Measurements from ENCODE around the gene SLC27A4.

The SLC27A4 gene

DNA sequence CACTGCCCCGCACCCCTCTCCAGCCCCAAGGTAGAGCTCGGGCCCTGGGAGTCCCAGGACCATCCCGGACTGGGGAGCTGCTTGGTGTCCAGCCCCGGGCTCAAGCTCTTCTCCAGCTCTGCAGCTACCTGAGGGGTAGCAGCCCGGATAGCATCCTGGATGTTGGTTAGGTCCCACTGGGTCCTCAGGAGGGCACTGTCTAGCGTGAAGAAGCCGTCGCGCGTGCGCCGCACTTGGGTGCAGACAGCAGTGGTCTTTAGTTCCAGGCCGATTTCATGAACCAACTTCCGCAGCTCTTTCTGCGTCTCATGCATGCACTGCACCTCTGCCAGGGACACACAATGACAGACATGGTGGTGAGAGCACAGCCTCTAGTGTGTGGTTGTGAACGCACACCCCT, 30.8 kb upstream of the SLC27A4 start:
- no peaks in the 10 kb centered on the region for H3K27me3 ChIP-seq (ENCODE audit: insufficient read depth, poor library complexity, severe bottlenecking)
- DNase-seq (ENCODE audit: low read depth in 1 of 2, low spot score in 1 of 2): no peak
- TF ChIP-seq, protein P1, sequence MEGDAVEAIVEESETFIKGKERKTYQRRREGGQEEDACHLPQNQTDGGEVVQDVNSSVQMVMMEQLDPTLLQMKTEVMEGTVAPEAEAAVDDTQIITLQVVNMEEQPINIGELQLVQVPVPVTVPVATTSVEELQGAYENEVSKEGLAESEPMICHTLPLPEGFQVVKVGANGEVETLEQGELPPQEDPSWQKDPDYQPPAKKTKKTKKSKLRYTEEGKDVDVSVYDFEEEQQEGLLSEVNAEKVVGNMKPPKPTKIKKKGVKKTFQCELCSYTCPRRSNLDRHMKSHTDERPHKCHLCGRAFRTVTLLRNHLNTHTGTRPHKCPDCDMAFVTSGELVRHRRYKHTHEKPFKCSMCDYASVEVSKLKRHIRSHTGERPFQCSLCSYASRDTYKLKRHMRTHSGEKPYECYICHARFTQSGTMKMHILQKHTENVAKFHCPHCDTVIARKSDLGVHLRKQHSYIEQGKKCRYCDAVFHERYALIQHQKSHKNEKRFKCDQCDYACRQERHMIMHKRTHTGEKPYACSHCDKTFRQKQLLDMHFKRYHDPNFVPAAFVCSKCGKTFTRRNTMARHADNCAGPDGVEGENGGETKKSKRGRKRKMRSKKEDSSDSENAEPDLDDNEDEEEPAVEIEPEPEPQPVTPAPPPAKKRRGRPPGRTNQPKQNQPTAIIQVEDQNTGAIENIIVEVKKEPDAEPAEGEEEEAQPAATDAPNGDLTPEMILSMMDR (IDR thresholded peaks at IDR 0.05; ENCODE audit: insufficient read depth, low read length): no peak
- no peak for TF ChIP-seq SPI1 (IDR thresholded peaks at IDR 0.05; ENCODE audit: borderline replicate concordance, low read depth)
- no peak for TF ChIP-seq GABPA (IDR thresholded peaks at IDR 0.05; ENCODE audit: low read depth)
- no peak for TF ChIP-seq POLR2AphosphoS5 (IDR thresholded peaks at IDR 0.05; ENCODE audit: low read depth)
- TF ChIP-seq, protein P2, sequence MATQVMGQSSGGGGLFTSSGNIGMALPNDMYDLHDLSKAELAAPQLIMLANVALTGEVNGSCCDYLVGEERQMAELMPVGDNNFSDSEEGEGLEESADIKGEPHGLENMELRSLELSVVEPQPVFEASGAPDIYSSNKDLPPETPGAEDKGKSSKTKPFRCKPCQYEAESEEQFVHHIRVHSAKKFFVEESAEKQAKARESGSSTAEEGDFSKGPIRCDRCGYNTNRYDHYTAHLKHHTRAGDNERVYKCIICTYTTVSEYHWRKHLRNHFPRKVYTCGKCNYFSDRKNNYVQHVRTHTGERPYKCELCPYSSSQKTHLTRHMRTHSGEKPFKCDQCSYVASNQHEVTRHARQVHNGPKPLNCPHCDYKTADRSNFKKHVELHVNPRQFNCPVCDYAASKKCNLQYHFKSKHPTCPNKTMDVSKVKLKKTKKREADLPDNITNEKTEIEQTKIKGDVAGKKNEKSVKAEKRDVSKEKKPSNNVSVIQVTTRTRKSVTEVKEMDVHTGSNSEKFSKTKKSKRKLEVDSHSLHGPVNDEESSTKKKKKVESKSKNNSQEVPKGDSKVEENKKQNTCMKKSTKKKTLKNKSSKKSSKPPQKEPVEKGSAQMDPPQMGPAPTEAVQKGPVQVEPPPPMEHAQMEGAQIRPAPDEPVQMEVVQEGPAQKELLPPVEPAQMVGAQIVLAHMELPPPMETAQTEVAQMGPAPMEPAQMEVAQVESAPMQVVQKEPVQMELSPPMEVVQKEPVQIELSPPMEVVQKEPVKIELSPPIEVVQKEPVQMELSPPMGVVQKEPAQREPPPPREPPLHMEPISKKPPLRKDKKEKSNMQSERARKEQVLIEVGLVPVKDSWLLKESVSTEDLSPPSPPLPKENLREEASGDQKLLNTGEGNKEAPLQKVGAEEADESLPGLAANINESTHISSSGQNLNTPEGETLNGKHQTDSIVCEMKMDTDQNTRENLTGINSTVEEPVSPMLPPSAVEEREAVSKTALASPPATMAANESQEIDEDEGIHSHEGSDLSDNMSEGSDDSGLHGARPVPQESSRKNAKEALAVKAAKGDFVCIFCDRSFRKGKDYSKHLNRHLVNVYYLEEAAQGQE (IDR thresholded peaks at IDR 0.05; ENCODE audit: insufficient replicate concordance, low read depth): no peak
- no peak overlapping the region for H3K27ac ChIP-seq (replicated peaks)
- no peak overlapping the region for H3K4me3 ChIP-seq (replicated peaks; ENCODE audit: insufficient read depth, low read length)

DNA sequence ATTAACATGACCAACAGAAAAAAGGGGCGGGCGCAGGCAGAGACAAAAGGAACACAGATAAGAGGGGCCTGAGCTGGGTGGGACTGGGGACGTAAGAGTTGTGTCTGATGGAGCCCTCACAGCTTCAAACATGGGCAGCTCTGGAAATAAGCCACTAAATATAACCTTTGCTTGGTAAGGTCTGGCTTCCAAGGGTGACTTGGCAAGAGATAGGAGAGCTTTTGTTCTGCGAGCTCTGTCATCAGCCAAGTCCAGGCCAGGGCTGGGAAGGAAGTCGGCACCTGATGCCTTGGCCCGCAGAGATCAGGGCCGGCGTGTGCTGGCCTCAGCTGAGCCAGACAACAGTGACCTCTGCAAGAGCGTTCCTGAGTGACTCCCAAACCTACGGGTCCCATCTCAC, 29.9 kb upstream of the SLC27A4 start:
- no peak overlapping the region for H3K27ac ChIP-seq (replicated peaks)
- TF ChIP-seq POLR2AphosphoS5 (IDR thresholded peaks at IDR 0.05; ENCODE audit: low read depth) (no peak), GABPA (IDR thresholded peaks at IDR 0.05; ENCODE audit: low read depth) (no peak), SPI1 (IDR thresholded peaks at IDR 0.05; ENCODE audit: borderline replicate concordance, low read depth) (no peak)
- TF ChIP-seq, protein P2 (IDR thresholded peaks at IDR 0.05; ENCODE audit: insufficient replicate concordance, low read depth): no peak
- TF ChIP-seq, protein P1 (IDR thresholded peaks at IDR 0.05; ENCODE audit: insufficient read depth, low read length): no peak
- H3K4me3 ChIP-seq (replicated peaks; ENCODE audit: insufficient read depth, low read length): no peak overlapping the region
- no peak for DNase-seq (ENCODE audit: low read depth in 1 of 2, low spot score in 1 of 2)
- H3K27me3 ChIP-seq (ENCODE audit: insufficient read depth, poor library complexity, severe bottlenecking): no peaks in the 10 kb centered on the region

DNA sequence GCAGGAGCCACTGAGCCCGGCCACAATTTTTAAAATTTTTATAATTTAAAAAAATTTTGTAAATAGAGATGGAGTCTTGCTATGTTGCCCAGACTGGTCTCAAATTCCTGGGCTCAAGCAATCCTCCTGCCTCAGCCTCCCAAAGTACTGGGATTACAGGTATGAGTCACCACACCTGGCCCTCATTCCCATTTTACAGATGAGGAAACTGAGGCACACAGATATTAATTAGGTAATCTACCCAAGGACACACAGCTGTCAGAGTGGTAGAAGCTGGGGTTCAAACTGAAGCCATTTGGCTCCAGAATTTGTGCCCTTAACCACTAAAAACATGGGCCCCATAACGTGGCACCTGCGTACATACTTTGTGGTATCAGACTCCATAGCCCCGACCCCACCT, 25.6 kb upstream of the SLC27A4 start:
- no peak for DNase-seq (ENCODE audit: low read depth in 1 of 2, low spot score in 1 of 2)
- Histone ChIP-seq H3K4me3 (replicated peaks; ENCODE audit: insufficient read depth, low read length) (no peak overlapping the region), H3K27ac (replicated peaks) (no peak overlapping the region), H3K27me3 (ENCODE audit: insufficient read depth, poor library complexity, severe bottlenecking) (no peaks in the 10 kb centered on the region)
- no peak for TF ChIP-seq GABPA (IDR thresholded peaks at IDR 0.05; ENCODE audit: low read depth)
- no peak for TF ChIP-seq SPI1 (IDR thresholded peaks at IDR 0.05; ENCODE audit: borderline replicate concordance, low read depth)
- TF ChIP-seq, protein P2 (IDR thresholded peaks at IDR 0.05; ENCODE audit: insufficient replicate concordance, low read depth): no peak
- TF ChIP-seq, protein P1 (IDR thresholded peaks at IDR 0.05; ENCODE audit: insufficient read depth, low read length): no peak
- TF ChIP-seq POLR2AphosphoS5 (IDR thresholded peaks at IDR 0.05; ENCODE audit: low read depth): no peak

Measured in HL-60 (cell line).